GM18520 (cell line): ENCODE results near the gene DLG3.

Experiments
- ATAC-seq: cut with Tn5 transposase; IDR thresholded peaks from one replicate; pipeline ENCODE4 v1.9.1; 2021; ENCODE audit not compliant: unreplicated experiment

DLG3 gene

DNA sequence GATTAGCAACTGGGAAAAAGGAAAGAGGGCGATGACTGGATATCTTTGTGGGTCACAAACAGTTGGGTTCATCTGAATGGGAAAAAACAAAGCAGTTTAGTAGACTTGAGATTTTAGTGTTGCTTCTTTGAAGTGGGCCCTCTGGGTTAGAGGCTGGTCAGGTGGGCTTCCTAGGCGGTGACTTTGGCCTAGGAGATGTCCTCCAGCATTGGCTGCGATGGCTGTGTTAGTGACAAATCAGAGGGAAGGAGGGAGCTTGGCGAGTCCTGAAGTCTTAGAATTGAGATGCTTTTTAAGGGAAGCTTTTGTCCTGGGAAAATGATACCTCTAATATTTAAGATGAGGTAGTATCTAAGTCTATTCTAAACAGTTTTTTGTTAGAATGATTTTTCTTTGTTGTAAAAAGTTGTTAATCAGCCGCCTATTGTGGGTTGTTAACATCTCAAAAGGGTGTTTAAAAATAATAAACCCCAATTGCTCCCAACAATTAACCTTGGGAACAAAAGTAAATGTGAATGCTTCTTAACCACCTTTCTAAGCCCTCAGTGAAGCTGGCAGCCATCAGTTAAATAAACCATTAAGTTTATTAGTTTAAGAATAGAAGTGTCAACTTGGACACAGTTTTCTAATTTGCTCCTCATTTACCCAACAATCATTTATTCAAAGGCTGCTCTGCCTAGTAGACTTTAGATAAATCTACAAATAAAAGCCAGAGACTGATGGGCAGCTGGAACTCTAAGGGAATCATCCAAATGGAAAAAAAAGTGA lies 31.7 kb downstream of the DLG3 start:
- ATAC-seq, result no peak

DNA sequence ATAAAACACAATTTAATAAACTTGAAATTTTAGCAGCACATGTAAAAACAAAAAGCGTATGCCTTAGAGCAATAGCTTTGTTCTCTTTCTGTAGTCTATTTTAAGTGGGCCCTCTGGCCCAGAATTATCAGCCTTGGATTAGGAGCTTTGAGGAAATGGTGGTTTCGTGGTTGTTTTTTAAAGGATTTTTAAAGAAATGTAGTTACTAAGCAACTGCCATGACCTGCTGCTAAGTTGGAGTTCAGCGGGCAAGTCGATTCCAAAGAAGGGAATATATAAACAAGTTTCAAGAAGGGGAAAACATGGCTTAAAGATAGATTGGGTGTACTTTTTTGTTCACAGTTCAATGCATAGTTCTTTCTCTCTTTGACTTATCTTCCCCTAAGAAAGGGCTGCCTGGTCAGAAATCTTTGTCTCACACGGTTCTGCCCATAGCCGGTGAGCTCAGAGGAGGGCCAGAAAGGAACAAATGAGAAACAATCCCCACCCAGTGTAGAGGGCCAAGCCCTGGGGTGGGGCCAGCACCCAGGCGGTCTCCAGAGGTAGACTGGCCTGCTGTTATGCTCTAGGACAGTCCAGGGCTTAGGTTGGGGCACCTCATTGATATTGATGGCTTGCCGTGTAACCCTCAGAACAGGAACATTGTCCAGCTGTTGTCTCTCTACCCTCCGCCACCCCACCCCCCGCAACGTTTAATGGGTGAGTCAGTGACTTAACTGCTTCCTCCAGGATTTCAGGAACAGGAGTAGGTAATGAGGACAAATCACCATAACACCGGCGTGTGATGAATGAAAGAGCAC lies 32.5 kb downstream of the DLG3 start:
- ATAC-seq, result no peak

DNA sequence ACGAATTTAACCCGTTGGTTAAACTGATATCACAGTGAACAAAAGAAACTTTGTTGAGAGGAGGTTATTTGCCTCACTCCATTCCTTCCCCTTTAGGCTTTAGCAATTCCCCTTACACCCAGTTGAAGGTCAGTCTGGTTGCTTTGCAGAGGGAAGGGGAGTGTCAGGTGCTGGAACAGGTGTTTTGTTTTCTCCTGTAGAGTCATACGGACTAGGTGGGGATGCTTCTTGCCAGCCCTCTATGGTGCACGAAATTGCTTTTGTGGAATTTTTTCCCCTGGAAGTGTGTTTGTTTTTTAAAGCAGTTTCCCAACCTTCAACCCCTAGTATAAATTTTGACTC lies 33.1 kb downstream of the DLG3 start:
- ATAC-seq, result no peak

DNA sequence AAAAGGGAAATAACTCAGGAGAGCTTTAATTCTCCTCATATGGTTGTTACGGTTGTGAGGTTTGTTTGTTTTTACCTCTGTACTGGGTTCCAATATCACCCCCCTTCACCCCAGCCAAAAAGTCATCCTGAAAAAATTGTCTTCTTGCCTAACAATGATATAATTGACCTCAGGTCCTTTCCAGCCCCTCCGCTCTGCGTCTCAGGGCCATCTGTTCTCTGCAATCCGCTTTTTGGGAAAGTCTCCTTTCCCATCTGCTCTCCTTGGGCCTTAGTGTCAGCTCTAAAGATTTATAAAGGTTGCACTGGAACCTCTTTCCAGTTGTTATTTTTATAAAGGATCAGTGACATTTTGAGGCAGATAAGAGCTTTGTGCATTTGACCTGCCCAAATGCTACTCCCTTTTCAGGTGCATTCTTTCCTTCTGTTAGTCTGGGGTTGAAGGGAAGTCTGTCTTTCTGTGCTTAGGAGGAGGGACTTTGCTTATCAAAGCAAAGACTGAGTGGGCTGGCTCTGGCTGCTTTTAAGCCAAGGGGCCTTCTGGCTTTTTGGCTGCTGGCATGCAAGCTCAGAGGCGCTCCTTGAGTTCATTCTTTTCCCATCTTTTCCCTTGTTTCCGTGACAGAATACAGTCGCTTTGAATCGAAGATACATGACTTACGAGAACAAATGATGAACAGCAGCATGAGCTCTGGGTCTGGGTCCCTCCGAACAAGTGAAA lies 34.1 kb downstream of the DLG3 start:
- ATAC-seq, result no peak

DNA sequence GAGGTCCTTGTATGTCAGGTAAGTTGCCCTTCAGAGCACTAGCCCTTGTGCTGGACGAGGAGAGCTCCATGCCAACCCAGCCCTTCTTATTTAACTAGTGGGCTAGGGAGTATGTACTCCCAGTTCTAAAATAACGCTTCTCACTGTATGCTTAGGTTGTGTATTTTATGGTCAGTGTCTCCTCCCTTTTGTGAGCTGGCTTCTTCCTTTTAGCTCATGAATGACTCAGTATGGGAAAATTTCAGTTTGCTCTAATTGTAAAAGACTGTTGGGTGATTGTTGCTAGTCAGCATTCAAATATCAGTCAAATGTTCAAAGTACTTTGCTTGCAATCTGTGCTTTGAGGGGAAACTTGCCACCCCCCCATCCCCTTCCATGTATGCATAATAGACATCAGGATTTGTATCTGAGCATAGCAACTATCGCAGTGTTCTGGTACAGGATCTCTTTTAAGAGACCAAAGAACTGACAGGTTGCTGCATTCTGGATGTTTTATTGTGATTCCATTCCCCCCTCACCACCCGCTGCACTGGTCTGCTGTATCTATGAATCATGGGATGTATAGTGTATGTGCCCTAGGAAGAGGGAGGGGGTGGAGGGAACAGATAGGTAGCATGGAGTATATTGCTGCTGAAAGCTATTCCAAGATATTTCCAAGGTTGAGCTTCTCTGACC lies 34.7 kb downstream of the DLG3 start:
- ATAC-seq, result no peak

DNA sequence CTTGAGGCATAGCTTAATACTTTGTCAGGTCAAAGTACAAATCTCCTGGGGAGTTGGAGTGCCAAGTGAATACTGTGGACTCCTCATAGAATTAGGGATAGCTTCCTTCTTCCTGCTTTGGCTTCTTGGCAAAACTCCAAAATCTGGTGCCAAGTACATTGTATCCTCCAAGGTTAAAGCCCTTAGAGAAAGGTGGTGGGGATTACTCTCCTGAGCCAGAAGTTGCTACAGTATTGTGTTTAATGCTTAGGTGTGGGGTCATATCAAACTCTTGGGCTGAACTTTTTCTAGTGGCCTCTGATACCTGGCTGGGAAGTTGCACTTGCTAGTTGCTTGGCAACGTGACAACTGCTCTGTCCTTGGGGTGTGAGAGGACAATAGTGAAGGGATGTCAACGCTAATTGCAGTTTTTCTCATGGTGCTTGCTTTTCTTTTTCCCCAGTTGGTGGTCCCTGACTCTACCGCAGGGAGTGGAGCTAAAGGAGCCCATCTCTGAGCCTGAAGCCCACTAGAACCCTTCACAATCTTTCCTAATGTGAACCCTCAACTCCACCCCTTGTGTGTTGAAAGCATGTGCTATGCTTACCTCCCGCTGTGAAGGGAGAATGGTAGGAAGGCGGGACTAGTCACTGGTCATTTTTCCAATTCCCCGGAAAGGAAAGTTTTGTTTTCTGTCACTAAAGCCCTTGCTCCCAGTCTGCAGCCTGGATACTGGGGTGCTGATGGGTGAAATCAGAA lies 35.5 kb downstream of the DLG3 start:
- ATAC-seq, result no peak

DNA sequence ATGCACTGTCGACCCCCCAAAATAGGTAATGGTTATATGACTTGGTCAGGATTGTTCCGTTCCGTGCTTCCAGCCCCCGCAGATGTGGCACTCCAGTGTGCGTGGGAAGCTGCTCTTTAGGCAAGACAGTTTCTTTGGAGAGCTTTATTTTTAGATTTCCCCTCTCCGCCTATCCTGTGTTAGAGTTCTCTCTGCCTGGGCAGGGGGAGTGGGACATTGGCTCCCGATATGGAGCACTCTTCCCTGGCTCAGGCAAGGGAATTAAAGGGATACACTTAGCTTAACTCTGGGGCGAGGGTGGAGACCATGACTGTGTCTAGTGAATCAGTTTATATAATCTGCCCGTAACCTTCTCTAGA lies 36.0 kb downstream of the DLG3 start:
- no peak for ATAC-seq

DNA sequence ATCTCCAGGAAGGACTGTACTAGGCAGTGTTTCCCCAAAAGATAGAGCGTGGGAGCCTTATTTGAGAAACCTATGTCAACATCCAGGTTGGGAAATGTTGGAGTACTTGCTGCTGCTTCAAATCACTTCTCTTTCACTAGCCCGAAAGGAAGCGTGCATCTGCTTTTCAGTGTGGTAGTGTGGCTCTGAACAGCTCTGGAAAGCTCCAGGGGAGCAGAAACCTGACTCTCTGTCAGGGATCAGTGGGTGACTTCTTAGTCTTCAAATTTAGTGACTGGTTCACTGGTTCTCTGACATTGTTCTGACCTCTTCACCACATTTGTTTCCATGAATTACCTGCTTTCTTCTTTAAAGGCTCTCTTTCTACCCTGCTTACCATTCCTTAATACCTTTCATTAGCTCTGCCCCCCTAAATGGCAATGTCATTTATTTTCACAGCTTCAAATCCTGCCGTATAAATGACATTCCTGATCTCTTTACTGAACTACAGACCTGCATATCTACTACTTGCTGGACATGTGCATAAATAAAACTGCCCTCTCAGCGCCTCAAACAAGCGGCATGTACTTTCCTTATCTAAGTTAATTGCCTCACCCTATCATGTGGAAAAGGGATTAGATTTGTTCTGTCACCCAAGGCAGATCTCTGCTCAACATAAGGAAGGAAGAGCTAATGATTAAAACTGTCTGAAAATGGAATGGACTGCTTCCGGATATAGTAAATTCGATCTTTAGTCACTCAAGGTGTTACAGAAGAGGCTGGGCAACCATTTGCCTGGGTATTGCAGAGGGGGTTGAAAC lies 37.0 kb downstream of the DLG3 start:
- no peak for ATAC-seq

DNA sequence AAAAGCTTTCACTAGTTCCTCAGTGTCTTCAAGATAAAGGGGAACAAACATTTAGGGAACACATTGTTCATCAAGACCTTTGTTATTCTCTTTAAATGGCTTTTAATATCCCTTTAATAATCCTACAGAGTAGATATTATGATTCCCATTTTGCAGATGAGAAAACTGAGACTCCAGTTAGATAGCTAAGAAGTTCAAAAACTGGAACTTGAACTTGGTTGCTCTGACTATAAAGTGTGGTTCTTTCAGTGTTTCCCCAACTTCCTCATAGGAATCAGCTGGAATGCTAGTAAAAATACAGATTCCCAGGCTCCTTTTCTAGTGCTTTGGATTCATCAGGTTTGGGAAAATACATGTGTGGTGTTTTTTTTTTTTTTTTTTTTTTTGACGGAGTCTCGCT lies 37.7 kb downstream of the DLG3 start:
- no peak for ATAC-seq

DNA sequence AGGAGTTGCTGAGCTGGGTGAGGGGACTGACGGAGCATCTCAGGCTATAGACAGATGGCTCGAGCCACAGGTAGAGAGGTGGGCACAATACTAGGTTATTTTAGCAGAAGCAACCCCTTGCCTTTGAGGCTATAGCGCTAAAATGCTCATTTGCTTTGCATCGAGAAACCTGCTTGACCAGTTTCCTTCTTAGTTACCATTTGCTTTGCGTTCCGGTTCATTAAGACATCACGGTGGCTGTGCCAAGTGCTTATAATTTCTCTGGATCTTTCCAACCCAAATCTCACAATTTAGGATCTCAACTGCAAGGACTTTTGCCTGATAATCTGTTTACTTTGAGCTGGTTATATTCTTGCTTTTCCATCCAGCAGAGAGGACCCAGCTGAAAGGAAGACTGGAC lies 40.8 kb downstream of the DLG3 start:
- no peak for ATAC-seq

DNA sequence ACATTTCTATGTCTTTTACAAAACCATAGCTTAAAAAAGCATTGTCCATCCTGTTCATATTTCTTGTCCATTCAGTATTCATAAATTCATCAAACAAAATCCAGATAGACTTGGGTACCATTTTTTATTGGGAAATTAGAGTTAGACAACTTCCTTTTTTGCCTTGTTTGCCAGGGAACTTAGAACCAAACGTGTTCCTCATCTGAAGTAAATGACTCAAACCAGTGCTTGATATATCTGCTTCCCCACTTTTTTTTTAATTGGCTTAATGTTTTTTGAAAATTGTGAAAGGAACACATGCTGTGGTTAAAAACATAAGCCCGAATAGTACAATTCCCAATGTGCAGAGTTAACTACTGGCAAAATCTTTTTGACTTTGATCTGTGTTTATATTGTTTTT lies 44.2 kb downstream of the DLG3 start:
- ATAC-seq, result no peak

DNA sequence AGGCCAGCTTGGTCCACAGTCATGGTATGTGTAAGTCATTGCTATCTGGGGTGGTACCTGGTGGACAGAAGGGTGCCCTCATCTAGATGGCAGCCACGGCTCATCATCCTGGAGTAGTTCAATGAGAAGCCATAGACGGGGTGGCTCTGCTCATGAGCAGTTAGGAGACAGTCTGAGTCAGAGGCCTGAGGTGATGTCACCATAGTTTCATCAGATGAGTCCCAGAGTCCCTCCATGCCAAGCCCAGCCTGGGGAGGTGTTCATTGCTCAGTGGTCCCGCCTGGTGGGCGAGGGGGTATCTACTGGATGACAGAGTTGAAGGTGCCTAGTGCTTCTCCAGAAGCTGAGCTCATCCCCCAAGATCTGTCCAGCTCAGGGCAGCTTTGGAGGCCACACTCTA lies 49.8 kb downstream of the DLG3 start:
- no peak for ATAC-seq

DNA sequence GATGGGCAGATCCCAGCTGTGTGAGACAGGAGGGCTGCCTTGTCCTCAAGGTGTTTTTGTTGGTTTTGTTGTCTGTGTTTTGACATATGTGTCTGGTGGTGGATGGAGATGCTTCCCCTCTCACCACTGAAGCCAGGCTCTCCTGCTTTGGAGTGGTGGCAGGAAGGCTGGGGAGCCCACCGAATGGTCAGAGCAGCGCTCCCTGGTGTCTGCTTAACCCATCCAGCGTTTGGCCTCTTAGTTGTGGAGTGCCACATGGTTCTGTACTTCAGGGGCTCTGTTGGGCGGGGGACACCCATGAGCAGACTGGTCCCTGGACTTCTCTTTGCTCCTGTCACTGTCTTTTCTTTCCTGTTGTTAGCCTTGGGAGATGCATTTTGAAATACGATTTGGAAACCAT lies 51.9 kb downstream of the DLG3 start:
- ATAC-seq, result no peak

DNA sequence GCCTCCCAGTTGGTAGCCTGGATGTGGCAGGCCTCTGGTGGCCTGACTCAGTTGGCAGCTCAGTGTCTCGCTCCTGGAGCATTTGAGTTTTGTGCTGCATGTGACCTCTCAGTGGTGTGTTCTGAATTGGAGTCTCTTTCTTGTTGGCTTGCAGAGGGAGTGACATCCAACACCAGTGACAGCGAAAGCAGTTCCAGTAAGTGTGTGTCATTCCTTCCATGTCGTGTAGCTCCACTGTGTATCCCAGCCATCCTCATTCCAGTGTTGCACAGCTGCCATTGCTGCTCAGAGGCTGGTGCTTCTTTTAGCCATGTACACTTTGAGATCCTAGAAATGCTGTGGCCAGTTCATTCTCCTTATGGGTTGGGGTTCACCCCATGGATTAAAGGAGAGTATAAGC lies 52.4 kb downstream of the DLG3 start:
- ATAC-seq, result no peak

DNA sequence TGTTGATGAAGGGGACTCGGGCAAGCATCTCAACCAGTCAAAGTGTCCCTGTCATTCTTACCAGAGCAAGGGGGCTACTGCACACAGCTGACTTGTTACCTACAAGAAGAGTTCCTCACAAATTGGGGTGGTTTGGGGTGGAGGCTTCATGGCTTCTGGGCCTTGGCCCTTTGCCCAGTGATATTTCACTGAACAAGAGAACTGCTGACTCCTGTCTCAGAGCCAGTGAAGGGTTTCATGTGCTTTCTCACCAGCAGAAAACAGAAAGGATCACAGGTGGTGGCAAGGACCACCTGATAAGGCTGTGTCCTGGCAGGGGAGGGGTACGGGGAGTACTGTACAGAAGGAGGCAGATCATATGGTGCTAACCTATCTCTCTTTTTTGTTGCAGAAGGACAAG lies 53.5 kb downstream of the DLG3 start:
- ATAC-seq, result no peak

DNA sequence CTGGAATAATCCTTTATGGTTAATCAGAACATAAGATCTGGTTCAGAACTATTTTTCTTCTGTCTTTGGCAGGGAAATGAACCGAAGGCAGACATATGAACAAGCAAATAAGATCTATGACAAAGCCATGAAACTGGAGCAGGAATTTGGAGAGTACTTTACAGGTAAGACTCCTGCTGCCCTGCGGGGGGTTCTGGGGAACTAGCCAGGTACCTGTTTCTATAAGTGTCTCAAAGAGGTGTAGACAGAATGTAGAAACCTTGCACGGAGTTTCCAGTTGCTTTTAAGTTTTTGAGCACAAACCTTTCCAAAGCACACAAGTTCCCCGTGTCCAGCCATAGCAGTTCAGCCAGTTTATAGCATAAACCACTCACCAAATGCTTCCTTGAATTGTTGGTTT lies 56.2 kb downstream of the DLG3 start:
- ATAC-seq, result no peak

DNA sequence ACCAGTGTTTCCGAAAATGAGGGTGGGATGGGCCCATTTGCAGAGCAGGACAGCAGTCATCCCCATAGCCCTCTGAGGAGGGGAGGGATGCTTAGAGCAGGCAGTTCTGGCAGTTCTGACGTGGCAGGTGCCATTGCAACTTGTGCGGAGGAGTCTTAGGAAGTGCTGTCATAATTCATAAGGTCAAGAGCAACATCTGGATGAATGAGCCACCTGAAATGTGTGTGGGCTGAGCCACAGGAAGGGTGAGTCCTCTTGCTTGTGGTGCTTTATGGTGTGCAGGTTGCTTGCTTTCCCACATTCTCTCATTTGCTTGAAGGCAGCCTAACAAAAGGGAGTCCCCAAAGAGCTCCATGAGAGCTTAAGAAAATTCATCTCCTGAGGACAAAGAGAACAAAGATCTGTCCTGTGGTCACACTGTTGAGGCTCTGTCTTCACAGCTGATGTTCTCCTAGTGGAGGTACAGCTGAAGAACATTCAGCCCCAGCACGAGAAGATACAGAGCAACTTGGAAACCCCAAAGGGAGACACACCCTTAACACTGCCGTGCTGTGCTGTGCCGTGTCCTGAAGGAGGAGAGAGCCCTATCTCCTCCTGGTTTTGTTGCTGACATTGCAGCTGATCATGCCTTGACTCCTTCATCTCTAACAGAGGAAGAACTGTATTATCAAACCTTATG lies 60.3 kb downstream of the DLG3 start:
- ATAC-seq, result no peak

DNA sequence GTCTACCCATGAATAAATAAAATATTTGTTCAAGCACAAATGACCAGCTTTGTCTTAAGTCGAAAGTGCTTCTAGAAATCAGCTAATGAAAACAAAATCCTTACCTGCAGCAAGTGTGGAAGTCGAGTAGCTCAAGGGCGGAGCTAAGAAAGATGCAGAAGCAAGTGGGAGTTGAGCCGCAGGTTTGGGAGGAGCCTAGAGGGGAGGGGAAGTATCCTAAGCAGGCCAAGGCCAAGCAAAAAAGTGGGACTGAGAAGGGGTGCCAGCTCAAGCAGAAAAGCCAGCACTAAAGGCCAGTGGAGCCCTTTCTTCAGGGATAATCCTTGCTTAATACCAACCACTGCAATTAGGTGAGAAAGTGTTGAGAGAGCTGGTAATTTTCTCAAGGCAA lies 60.8 kb downstream of the DLG3 start:
- no peak for ATAC-seq

DNA sequence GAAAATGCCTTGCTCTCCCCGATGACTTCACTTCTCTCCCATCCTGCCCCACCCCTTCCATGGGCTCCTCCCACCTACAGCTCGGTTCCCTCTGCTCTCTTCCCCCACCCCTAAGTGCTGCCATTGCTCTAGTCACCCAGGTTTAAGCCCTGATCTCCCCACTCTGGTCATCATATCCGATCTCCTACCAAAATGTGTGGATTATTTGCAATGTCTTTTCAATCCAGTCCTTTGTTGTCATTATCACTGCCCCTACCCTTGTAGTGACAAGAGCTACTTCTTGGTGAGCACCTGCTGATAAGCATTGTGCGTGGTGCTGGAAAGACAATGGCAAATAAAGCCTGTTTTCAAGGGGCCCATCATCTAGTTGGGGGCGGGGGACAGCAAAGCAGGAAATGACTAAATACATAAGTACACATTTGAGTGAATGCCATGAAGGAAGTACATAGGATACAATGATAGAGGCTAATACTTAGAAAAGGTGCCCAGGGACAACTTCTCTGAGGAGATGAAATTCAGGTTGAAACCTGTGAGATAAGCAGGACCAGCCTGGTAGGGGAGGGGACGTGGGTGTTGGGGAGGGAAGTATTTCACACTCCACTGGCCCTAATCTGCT lies 63.8 kb downstream of the DLG3 start:
- ATAC-seq, result no peak
